ENCODE results near the gene CCDC91.
A peak's percentile ranks its signal among the peaks of the same experiment; 100 is the strongest.

Gene CCDC91

GRCh38 chr12:28268608-28269229 is 78.5 kb downstream of the CCDC91 start:
- DNase-seq (ENCODE audit: insufficient read length) (no peak), FAIRE-seq (no peak)
- TF ChIP-seq TAF1 (IDR thresholded peaks at IDR 0.05; ENCODE audit: borderline replicate concordance, low read depth, low read length) (no peak), POLR2AphosphoS5 (IDR thresholded peaks at IDR 0.05; ENCODE audit: low read depth, low read length) (no peak), POLR2A (IDR thresholded peaks at IDR 0.05; ENCODE audit: low read depth, low read length) (no peak)

- FAIRE-seq = no peak
- DNase-seq (ENCODE audit: insufficient read length) = no peak
- TF ChIP-seq POLR2AphosphoS5 (IDR thresholded peaks at IDR 0.05; ENCODE audit: low read depth, low read length) (no peak), TAF1 (IDR thresholded peaks at IDR 0.05; ENCODE audit: borderline replicate concordance, low read depth, low read length) (no peak), POLR2A (IDR thresholded peaks at IDR 0.05; ENCODE audit: low read depth, low read length) (no peak)
These were observed 79.6 kb downstream of the CCDC91 start for GRCh38 chr12:28269851-28270250.

DNA sequence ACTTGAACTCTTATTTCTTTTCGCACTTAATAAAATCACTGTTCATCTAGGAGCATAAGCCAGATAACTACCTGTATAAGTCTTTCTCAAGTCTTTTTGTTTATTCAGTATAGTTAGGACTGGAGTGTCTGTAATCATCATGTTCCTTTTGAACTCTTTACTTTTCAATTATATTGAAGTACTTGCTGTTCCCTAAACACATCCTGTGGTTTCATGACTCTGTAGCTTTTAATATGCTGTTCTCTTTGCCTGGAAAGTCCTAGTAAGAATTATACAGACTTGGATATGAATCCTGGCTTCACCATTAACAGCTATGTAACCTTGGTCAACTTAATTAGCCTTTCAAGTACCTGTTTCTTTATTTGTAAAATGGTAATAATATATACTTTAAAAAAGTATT is 88.2 kb downstream of the CCDC91 start:
- TF ChIP-seq TAF1 (IDR thresholded peaks at IDR 0.05; ENCODE audit: borderline replicate concordance, low read depth, low read length) (no peak), POLR2A (IDR thresholded peaks at IDR 0.05; ENCODE audit: low read depth, low read length) (no peak), POLR2AphosphoS5 (IDR thresholded peaks at IDR 0.05; ENCODE audit: low read depth, low read length) (no peak)
- no peak for FAIRE-seq
- no peak for DNase-seq (ENCODE audit: insufficient read length)

DNA sequence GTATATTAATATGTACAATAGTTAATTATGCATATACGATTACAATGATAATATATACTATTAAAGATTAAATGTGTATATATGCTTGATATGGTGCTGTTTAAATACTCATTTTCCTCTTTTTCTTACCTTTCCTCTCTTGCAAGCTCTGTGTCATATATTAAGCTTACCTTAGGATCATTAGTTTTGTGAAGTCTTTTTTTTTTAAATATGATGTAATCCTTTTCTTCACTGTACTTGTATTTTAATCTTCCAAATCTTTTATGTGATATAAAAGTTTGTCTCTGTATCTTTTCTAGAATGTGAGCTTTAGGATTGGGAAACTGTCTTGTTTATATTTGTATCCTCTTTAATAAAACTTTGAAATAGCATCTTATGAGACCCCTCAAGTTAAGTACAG is 88.7 kb downstream of the CCDC91 start:
- no peak for TF ChIP-seq POLR2AphosphoS5 (IDR thresholded peaks at IDR 0.05; ENCODE audit: low read depth, low read length)
- no peak for DNase-seq (ENCODE audit: insufficient read length)
- no peak for FAIRE-seq

- no peak for FAIRE-seq
- no peak for TF ChIP-seq POLR2AphosphoS5 (IDR thresholded peaks at IDR 0.05; ENCODE audit: low read depth, low read length)
- TF ChIP-seq POLR2A (IDR thresholded peaks at IDR 0.05; ENCODE audit: low read depth, low read length) = no peak
- TF ChIP-seq TAF1 (IDR thresholded peaks at IDR 0.05; ENCODE audit: borderline replicate concordance, low read depth, low read length) = no peak
- no peak for DNase-seq (ENCODE audit: insufficient read length)
These were observed 96.1 kb downstream of the CCDC91 start for GRCh38 chr12:28286352-28286751.

- DNase-seq (ENCODE audit: insufficient read length) (no peak), FAIRE-seq (peak; percentile 9)
- TF ChIP-seq POLR2AphosphoS5 (IDR thresholded peaks at IDR 0.05; ENCODE audit: low read depth, low read length) (no peak), TAF1 (IDR thresholded peaks at IDR 0.05; ENCODE audit: borderline replicate concordance, low read depth, low read length) (no peak), POLR2A (IDR thresholded peaks at IDR 0.05; ENCODE audit: low read depth, low read length) (no peak)
These were observed 100.0 kb downstream of the CCDC91 start for GRCh38 chr12:28290262-28290661.

DNA sequence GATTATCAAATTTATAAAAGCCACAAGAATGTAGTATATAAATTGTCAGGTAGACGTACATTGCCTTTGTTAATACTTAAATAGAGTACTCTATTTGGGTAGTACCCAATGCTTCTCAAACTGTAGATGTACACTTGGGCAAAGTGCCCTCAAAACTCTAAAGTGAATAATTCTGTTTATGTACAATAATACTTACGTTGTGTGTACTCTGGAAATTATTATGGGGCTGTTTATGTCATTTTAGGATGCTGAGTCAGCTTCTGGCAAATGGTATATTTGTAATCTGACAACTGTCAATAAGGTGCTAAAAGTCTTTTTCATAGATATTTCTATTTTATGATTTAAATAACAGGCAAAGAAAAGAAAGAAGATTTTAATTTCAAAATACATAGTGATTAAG is 102.4 kb downstream of the CCDC91 start:
- DNase-seq (ENCODE audit: insufficient read length) (no peak), FAIRE-seq (no peak)
- TF ChIP-seq POLR2AphosphoS5 (IDR thresholded peaks at IDR 0.05; ENCODE audit: low read depth, low read length) = no peak
- no peak for TF ChIP-seq TAF1 (IDR thresholded peaks at IDR 0.05; ENCODE audit: borderline replicate concordance, low read depth, low read length)
- TF ChIP-seq POLR2A (IDR thresholded peaks at IDR 0.05; ENCODE audit: low read depth, low read length) = no peak

- no peak for DNase-seq (ENCODE audit: insufficient read length)
- no peak for FAIRE-seq
- no peak for TF ChIP-seq POLR2AphosphoS5 (IDR thresholded peaks at IDR 0.05; ENCODE audit: low read depth, low read length)
- no peak for TF ChIP-seq POLR2A (IDR thresholded peaks at IDR 0.05; ENCODE audit: low read depth, low read length)
- TF ChIP-seq TAF1 (IDR thresholded peaks at IDR 0.05; ENCODE audit: borderline replicate concordance, low read depth, low read length) = no peak
These were observed 104.0 kb downstream of the CCDC91 start for GRCh38 chr12:28294300-28294699.

GRCh38 chr12:28296287-28296686 is 106.0 kb downstream of the CCDC91 start:
- DNase-seq (ENCODE audit: insufficient read length) (no peak), FAIRE-seq (no peak)
- TF ChIP-seq TAF1 (IDR thresholded peaks at IDR 0.05; ENCODE audit: borderline replicate concordance, low read depth, low read length) = no peak
- no peak for TF ChIP-seq POLR2A (IDR thresholded peaks at IDR 0.05; ENCODE audit: low read depth, low read length)
- TF ChIP-seq POLR2AphosphoS5 (IDR thresholded peaks at IDR 0.05; ENCODE audit: low read depth, low read length) = no peak

- TF ChIP-seq TAF1 (IDR thresholded peaks at IDR 0.05; ENCODE audit: borderline replicate concordance, low read depth, low read length) (no peak), POLR2A (IDR thresholded peaks at IDR 0.05; ENCODE audit: low read depth, low read length) (no peak), POLR2AphosphoS5 (IDR thresholded peaks at IDR 0.05; ENCODE audit: low read depth, low read length) (no peak)
- no peak for FAIRE-seq
- no peak for DNase-seq (ENCODE audit: insufficient read length)
These were observed 112.9 kb downstream of the CCDC91 start for GRCh38 chr12:28303192-28303591.

GRCh38 chr12:28306535-28306934 is 116.3 kb downstream of the CCDC91 start:
- TF ChIP-seq POLR2AphosphoS5 (IDR thresholded peaks at IDR 0.05; ENCODE audit: low read depth, low read length) (no peak), TAF1 (IDR thresholded peaks at IDR 0.05; ENCODE audit: borderline replicate concordance, low read depth, low read length) (no peak), POLR2A (IDR thresholded peaks at IDR 0.05; ENCODE audit: low read depth, low read length) (no peak)
- DNase-seq (ENCODE audit: insufficient read length) (no peak), FAIRE-seq (no peak)

GRCh38 chr12:28308891-28309290 is 118.6 kb downstream of the CCDC91 start:
- FAIRE-seq (no peak), DNase-seq (ENCODE audit: insufficient read length) (no peak)
- no peak for TF ChIP-seq POLR2A (IDR thresholded peaks at IDR 0.05; ENCODE audit: low read depth, low read length)
- TF ChIP-seq POLR2AphosphoS5 (IDR thresholded peaks at IDR 0.05; ENCODE audit: low read depth, low read length) = no peak

DNA sequence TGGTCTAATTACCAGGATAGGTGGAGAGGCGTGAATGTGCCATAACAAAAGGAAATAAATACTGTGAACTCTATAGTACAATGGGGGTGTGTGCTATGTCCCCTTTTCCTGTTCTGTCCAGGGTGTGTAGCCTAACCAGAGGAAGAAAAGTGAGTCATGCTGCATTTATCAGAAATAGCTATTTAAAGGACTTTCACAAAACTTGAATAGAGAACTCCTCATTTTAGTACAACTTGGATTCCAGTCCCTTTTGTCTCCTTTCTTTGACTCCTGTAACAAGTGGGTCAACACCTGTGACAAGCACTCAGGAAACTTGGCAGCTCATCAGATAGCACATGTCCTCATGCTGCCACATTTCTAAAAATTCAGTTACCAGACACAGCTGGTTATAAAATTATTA is 123.4 kb downstream of the CCDC91 start:
- DNase-seq (ENCODE audit: insufficient read length) = no peak
- no peak for FAIRE-seq
- no peak for TF ChIP-seq POLR2AphosphoS5 (IDR thresholded peaks at IDR 0.05; ENCODE audit: low read depth, low read length)
- no peak for TF ChIP-seq TAF1 (IDR thresholded peaks at IDR 0.05; ENCODE audit: borderline replicate concordance, low read depth, low read length)
- TF ChIP-seq POLR2A (IDR thresholded peaks at IDR 0.05; ENCODE audit: low read depth, low read length) = no peak
